H7 (cell line): ENCODE measurements around the gene HOXB5. TPM values are rescaled to one million over a fixed set of nuclear protein-coding genes. Genes with fewer than 3 reads are reported as not detected.

Source experiments
- DNase-seq: peaks from one replicate; pipeline ENCODE4 v3.0.0; 2012
- H3K27me3 ChIP-seq: 2 replicates; pipeline ENCODE4 v1.6.0; 2011; ENCODE audit warnings: mild to moderate bottlenecking, low read length; ENCODE audit not compliant: control insufficient read depth, insufficient read depth
- H3K36me3 ChIP-seq: replicated peaks from 2 replicates; pipeline ENCODE4 v1.5.1; 2011; ENCODE audit warnings: low read length; ENCODE audit not compliant: control insufficient read depth, insufficient read depth
- H3K4me3 ChIP-seq: 2 replicates; pipeline ENCODE4 v1.5.1; 2011; ENCODE audit warnings: low read depth, mild to moderate bottlenecking, control low read depth, low read length, moderate library complexity; ENCODE audit not compliant: insufficient read depth
- total RNA-seq: library from RNA; depleted of rRNA; stranded (reverse); fragments of >200 nt; shearing (Covaris generic); gene quantifications from 2 replicates; pipeline ENCODE4 v1.2.3, GENCODE V29; 2014

The HOXB5 gene
- total RNA-seq, 1 experiment from 2014 or later: not detected

- DNase-seq: no peak
- H3K36me3 ChIP-seq: no peaks in the 10 kb centered on the region
- peaks cover 100% of the 10 kb centered on the region for H3K27me3 ChIP-seq
- H3K4me3 ChIP-seq: no peak overlapping the region
These were observed 6.1 kb downstream of the HOXB5 start for GRCh38 chr17:48587276-48588073.

DNA sequence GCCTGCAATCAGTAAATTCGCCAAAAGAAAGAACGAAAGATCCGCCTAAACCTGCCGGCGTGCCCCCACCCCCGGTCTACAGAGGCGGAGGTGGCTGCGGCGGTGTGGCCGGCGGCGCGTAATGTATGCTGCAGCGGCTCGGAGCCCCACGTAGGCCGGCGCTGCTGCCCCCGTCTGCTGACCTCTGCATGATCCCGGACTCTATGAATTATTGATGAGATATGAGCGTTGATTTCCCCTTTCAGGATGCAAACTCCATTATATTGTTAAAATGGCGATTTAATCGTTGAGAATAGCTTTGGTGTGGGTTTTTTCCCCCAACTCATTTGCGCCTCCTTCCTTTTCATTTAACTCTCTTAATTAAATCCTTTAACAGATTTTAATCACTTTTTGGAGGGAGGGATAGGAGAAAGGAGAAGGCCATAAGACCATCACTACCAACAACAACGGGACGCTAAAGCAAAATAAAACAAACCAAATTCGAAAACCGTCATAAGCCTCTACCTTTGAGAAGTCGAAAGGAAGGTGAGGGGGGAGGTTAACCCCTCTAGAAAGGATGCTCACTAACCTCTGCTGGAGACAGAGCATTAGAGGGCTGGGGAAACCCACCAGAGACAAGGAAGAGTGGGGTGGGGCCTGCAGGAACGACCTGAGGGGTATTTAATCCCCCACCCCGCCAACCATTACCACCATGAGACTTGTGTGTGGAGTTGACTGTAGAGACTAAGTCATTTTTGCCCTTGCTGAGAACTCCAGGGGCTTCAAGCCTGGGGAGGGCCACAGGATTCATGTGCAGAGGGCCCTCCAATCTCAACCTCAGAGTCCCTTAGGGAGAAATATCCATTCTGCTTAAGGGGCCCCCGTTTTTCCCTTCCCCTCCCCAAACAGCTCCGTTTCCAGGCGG lies 7.0 kb downstream of the HOXB5 start:
- peak; percentile 78 for DNase-seq
- Histone ChIP-seq H3K27me3 (peaks cover 100% of the 10 kb centered on the region), H3K36me3 (no peaks in the 10 kb centered on the region), H3K4me3 (no peak overlapping the region)

GRCh38 chr17:48584223-48584741 lies 9.3 kb downstream of the HOXB5 start:
- Histone ChIP-seq H3K4me3 (no peak overlapping the region), H3K27me3 (peaks cover 100% of the 10 kb centered on the region)

GRCh38 chr17:48583708-48584222 lies 9.8 kb downstream of the HOXB5 start:
- Histone ChIP-seq H3K27me3 (peaks cover 100% of the 10 kb centered on the region), H3K4me3 (no peak overlapping the region), H3K36me3 (no peaks in the 10 kb centered on the region)
- no peak for DNase-seq

More at GRCh38 chr17:48584223-48584741, 9.3 kb downstream of the HOXB5 start:
- H3K36me3 ChIP-seq: no peaks in the 10 kb centered on the region
- DNase-seq: no peak

- Histone ChIP-seq H3K27me3 (peaks cover 99% of the 10 kb centered on the region), H3K36me3 (no peaks in the 10 kb centered on the region), H3K4me3 (no peak overlapping the region)
- DNase-seq: no peak
These were observed 10.9 kb downstream of the HOXB5 start for GRCh38 chr17:48582750-48583069.

GRCh38 chr17:48579760-48580554 lies 13.6 kb downstream of the HOXB5 start:
- DNase-seq: no peak
- no peaks in the 10 kb centered on the region for H3K36me3 ChIP-seq
- peaks cover 99% of the 10 kb centered on the region for H3K27me3 ChIP-seq
- no peak overlapping the region for H3K4me3 ChIP-seq

GRCh38 chr17:48579471-48579759 lies 14.2 kb downstream of the HOXB5 start:
- no peak for DNase-seq
- H3K27me3 ChIP-seq: peaks cover 99% of the 10 kb centered on the region
- no peak overlapping the region for H3K4me3 ChIP-seq
- H3K36me3 ChIP-seq: no peaks in the 10 kb centered on the region

DNA sequence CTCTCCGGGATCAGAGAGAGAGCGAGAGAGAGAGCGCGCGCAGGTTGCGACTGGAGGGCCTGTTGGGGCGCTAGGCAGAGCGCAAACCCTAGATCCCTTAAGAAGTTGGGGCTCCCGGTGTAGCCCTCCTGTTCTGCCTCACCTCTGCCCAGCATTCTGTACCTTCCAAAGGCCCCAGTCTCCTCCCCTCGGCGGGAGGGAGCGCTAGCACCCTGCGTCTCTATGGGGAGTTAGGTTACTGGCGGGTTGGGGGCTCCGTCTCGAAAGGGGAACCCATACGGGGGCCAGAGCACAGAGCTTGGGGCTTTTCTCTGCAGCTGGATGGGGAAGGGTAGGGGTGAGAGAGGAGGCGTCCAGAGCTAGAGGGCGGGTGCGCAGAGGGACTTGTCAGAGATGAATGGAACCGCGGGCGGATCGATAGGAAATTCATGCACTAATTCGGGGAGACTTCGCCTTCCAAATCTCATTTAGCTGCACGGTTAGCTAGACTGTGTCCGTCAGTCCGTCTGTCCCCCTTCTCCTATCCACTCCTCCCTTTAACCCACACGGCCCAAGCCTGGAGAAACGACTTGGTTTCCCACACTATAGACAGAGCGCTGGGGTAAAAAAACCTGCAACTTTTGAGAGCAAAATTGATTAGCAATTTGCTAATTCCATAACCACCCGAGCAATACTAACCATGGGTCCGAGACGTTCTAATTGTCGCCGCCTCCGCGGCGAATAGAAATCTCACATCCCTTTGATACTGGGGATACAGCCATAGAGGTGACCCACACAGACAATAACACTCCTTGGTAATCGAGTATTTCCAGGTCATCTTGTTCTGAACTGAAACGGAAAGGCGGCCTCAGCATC lies 14.7 kb downstream of the HOXB5 start:
- peak overlapping the region; percentile 21; the same call in 1 of the 2 replicates for H3K4me3 ChIP-seq
- no peaks in the 10 kb centered on the region for H3K36me3 ChIP-seq
- H3K27me3 ChIP-seq: peaks cover 99% of the 10 kb centered on the region
- peak; percentile 62 for DNase-seq

DNA sequence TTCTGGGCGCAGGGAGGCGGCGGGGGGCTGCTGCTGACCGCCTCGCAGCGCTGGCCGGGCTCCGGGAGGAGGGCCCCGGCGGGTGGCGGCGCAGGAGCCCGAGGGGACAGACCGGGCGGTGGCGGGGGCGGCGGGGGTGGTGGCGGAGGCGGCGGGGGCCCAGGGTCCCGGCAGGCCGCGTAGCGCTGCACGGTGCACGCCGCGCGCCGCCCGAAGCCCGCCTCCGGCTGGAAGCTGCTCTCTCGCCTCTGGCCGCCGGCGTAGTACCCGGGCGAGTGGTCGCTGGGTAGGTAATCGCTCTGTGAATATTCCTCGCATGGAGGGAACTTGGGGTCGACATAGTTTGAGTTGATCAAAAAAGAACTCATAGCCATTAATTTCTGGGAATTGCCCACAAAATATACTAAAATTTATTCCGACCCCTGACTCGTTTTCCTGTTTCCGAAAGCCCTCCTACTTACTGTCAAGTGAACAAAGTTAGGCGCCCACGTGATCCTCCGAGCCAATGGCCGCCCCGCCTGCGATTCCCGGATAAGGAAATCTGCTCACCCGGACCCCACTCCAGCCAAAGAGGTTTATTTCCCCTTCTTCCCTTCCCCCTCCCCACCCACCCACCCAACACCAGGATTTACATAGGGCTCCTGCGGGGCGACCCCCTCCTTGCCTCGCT lies 15.5 kb downstream of the HOXB5 start, which contains the start of gene HOXB4:
Gene HOXB4, minus strand, starts transcription at position 405 of the 670 bp plus-strand sequence. Its CDS starts 31 bp downstream, at position 374.
- DNase-seq: peak; percentile 89
- H3K4me3 ChIP-seq: peak within 1 kb of the TSS; percentile 24
- H3K27me3 ChIP-seq: peaks cover 99% of the 10 kb centered on the region
- no peaks in the 10 kb centered on the region for H3K36me3 ChIP-seq

- DNase-seq: no peak
- Histone ChIP-seq H3K36me3 (no peaks in the 10 kb centered on the region), H3K4me3 (no peak overlapping the region), H3K27me3 (peaks cover 99% of the 10 kb centered on the region)
These were observed 16.1 kb downstream of the HOXB5 start for GRCh38 chr17:48577330-48577945.

- peak; percentile 68 for DNase-seq
- no peaks in the 10 kb centered on the region for H3K36me3 ChIP-seq
- peaks cover 99% of the 10 kb centered on the region for H3K27me3 ChIP-seq
- H3K4me3 ChIP-seq: no peak overlapping the region
These were observed 16.9 kb downstream of the HOXB5 start for GRCh38 chr17:48576479-48577309.
